H1 (cell line): ENCODE data around the gene FAAP100. TPM values are rescaled to one million over a fixed set of nuclear protein-coding genes. Genes with fewer than 3 reads are reported as not detected.

Source experiments
- CTCF ChIA-PET: fragments of 300-600 bp; sonication (Branson Sonifier 250); formaldehyde crosslinking; loops from one replicate; lab custom pipeline; 2021; ENCODE audit not compliant: partially characterized antibody; lab: Charles Lee
- POLR2A ChIA-PET: fragments of 300-600 bp; sonication (Branson Sonifier 250); formaldehyde crosslinking; loops from one replicate; lab custom pipeline; 2021; ENCODE audit warnings: inconsistent platforms; ENCODE audit not compliant: partially characterized antibody; lab: Charles Lee
- DNase-seq, 2 experiments: peaks; one replicate each; pipeline versions ENCODE4 v3.0.0 to v3.0.0-alpha.2; 2010 to 2022; ENCODE audit warnings: low spot score in 2 of 2, low read depth in 1 of 2, mixed read lengths in 1 of 2
- FAIRE-seq: peaks from 2 replicates; lab custom pipeline; 2011; peaks lifted over from hg19 to GRCh38; lab: Jason Lieb, UNC
- H2AFZ ChIP-seq: 2 replicates; pipeline ENCODE4 v1.8.1; 2012; ENCODE audit warnings: low read length, inconsistent platforms
- H2AK5ac ChIP-seq: 2 replicates; pipeline ENCODE4 v1.6.1; 2013; ENCODE audit warnings: low read depth, low read length
- H2BK120ac ChIP-seq: replicated peaks from 2 replicates; pipeline ENCODE3; 2013; ENCODE audit warnings: low read depth, low read length, inconsistent platforms
- H2BK12ac ChIP-seq: 2 replicates; pipeline ENCODE4 v1.6.1; 2013; ENCODE audit warnings: low read depth, low read length
- H2BK15ac ChIP-seq: 2 replicates; pipeline ENCODE4 v1.6.1; 2013; ENCODE audit warnings: low read length
- H2BK20ac ChIP-seq: 2 replicates; pipeline ENCODE4 v1.6.1; 2013; ENCODE audit warnings: low read length
- H2BK5ac ChIP-seq: 2 replicates; pipeline ENCODE4 v1.6.1; 2013; ENCODE audit warnings: low read depth, low read length
- H3K14ac ChIP-seq: 2 replicates; pipeline ENCODE4 v1.6.1; 2013; ENCODE audit warnings: inconsistent platforms; ENCODE audit not compliant: insufficient read length
- H3K18ac ChIP-seq: 2 replicates; pipeline ENCODE4 v1.6.1; 2013; ENCODE audit warnings: low read length; ENCODE audit errors: extremely low read depth
- H3K23ac ChIP-seq: 2 replicates; pipeline ENCODE4 v1.6.1; 2013; ENCODE audit warnings: inconsistent platforms; ENCODE audit not compliant: insufficient read length
- H3K23me2 ChIP-seq: 2 replicates; pipeline ENCODE4 v1.6.1; 2013; ENCODE audit warnings: low read depth, low read length
- H3K27ac ChIP-seq: 2 replicates; pipeline ENCODE4 v1.6.1; 2011; ENCODE audit warnings: low read depth, low read length, inconsistent platforms
- H3K27me3 ChIP-seq, 4 experiments: replicated peaks in 1 of 4; 1 replicate in 1 of 4; 2 replicates in 3 of 4; pipeline versions ENCODE4 v1.6.1 to v1.8.1; 2011 to 2013; ENCODE audit warnings: low read length in 3 of 4, mild to moderate bottlenecking in 3 of 4, inconsistent platforms in 2 of 4, mixed read lengths in 2 of 4, moderate library complexity in 1 of 4; ENCODE audit not compliant: control insufficient read depth in 3 of 4, insufficient read depth in 3 of 4; ENCODE audit errors: extremely low read depth in 1 of 4
- H3K36me3 ChIP-seq, 4 experiments: 2 replicates each; pipeline versions ENCODE4 v1.6.1 to v1.8.1; 2011 to 2013; ENCODE audit warnings: mild to moderate bottlenecking in 4 of 4, low read length in 3 of 4, moderate library complexity in 2 of 4, control low read depth in 1 of 4, inconsistent platforms in 1 of 4; ENCODE audit not compliant: insufficient read depth in 4 of 4, control insufficient read depth in 2 of 4
- H3K4ac ChIP-seq: replicated peaks from 2 replicates; pipeline ENCODE3; 2013; ENCODE audit warnings: low read length, low read depth, mixed read lengths, inconsistent platforms; ENCODE audit not compliant: insufficient read length
- H3K4me1 ChIP-seq, 4 experiments: replicated peaks in 1 of 4; 1 replicate in 1 of 4; 2 replicates in 3 of 4; pipeline versions ENCODE4 v1.6.1 to v1.8.1; 2011 to 2013; ENCODE audit warnings: low read length in 3 of 4, inconsistent platforms in 2 of 4, mixed read lengths in 1 of 4; ENCODE audit not compliant: insufficient read depth in 4 of 4, control insufficient read depth in 3 of 4
- H3K4me2 ChIP-seq, 2 experiments: 2 replicates each; pipeline versions ENCODE4 v1.6.1 to v1.8.1; 2011 to 2013; ENCODE audit warnings: low read depth in 2 of 2, low read length in 2 of 2, control low read depth in 1 of 2, inconsistent platforms in 1 of 2, mild to moderate bottlenecking in 1 of 2; ENCODE audit not compliant: insufficient read depth in 1 of 2
- H3K4me3 ChIP-seq, 4 experiments: fragments of 200-600, 300-600 bp in 1 of 4; sonication (generic), shearing (Covaris generic), sonication (Bioruptor Twin) in 1 of 4; 2 replicates each; pipeline versions ENCODE4 v1.5.1 to v1.8.1; 2011 to 2016; ENCODE audit warnings: low read length in 4 of 4, low read depth in 3 of 4, control low read depth in 2 of 4, inconsistent platforms in 2 of 4, mild to moderate bottlenecking in 2 of 4, mixed read lengths in 1 of 4, moderate library complexity in 1 of 4; ENCODE audit not compliant: insufficient read depth in 2 of 4; ENCODE audit errors: extremely low read depth in 1 of 4
- H3K56ac ChIP-seq: replicated peaks from 2 replicates; pipeline ENCODE3; 2013; ENCODE audit warnings: low read depth, mild to moderate bottlenecking, mixed read lengths, low read length, inconsistent platforms; ENCODE audit not compliant: insufficient read length
- H3K79me1 ChIP-seq: 2 replicates; pipeline ENCODE4 v1.6.1; 2013; ENCODE audit warnings: low read depth, low read length, control low read depth
- H3K79me2 ChIP-seq, 2 experiments: 2 replicates each; pipeline versions ENCODE4 v1.6.1 to v1.8.1; 2012 to 2013; ENCODE audit warnings: low read length in 2 of 2, mild to moderate bottlenecking in 2 of 2, inconsistent platforms in 1 of 2; ENCODE audit not compliant: insufficient read depth in 2 of 2, control insufficient read depth in 1 of 2
- H3K9ac ChIP-seq, 4 experiments: replicated peaks in 1 of 4; 1 replicate in 1 of 4; 2 replicates in 3 of 4; pipeline versions ENCODE4 v1.6.1 to v1.8.1; 2011 to 2013; ENCODE audit warnings: low read depth in 3 of 4, low read length in 3 of 4, control low read depth in 2 of 4, mild to moderate bottlenecking in 2 of 4, moderate library complexity in 2 of 4, inconsistent platforms in 1 of 4; ENCODE audit errors: extremely low read depth in 1 of 4
- H3K9me3 ChIP-seq, 2 experiments: 2 replicates each; pipeline versions ENCODE4 v1.6.1 to v1.8.1; 2012 to 2013; ENCODE audit warnings: mild to moderate bottlenecking in 2 of 2, moderate library complexity in 2 of 2, control low read depth in 1 of 2, inconsistent platforms in 1 of 2, low read depth in 1 of 2, low read length in 1 of 2, mixed read lengths in 1 of 2; ENCODE audit not compliant: insufficient read depth in 2 of 2
- H4K20me1 ChIP-seq, 2 experiments: replicated peaks in 1 of 2; 2 replicates each; pipeline versions ENCODE3 to v1.8.1; 2011 to 2013; ENCODE audit warnings: inconsistent platforms in 2 of 2, low read length in 2 of 2, mild to moderate bottlenecking in 1 of 2; ENCODE audit not compliant: insufficient read depth in 2 of 2, control insufficient read depth in 1 of 2
- H4K5ac ChIP-seq: 2 replicates; pipeline ENCODE4 v1.6.1; 2013; ENCODE audit warnings: low read length, low read depth, mixed read lengths, inconsistent platforms; ENCODE audit not compliant: insufficient read length
- H4K8ac ChIP-seq: 2 replicates; pipeline ENCODE4 v1.8.0; 2013; ENCODE audit warnings: mild to moderate bottlenecking, moderate library complexity, low read length, inconsistent platforms; ENCODE audit not compliant: insufficient read depth; ENCODE audit errors: extremely low read depth
- H4K91ac ChIP-seq: replicated peaks from 2 replicates; pipeline ENCODE3; 2013; ENCODE audit warnings: low read length, mixed read lengths, inconsistent platforms; ENCODE audit not compliant: insufficient read length
- POLR2AphosphoS5 ChIP-seq: IDR thresholded peaks from 2 replicates; pipeline ENCODE4 v1.6.1; 2011; ENCODE audit warnings: low read depth, low read length
- SIRT6 ChIP-seq: IDR thresholded peaks from one replicate; pipeline ENCODE4 v1.7.1; 2012; ENCODE audit warnings: low read length, inconsistent platforms
- SP4 ChIP-seq: IDR thresholded peaks from 2 replicates; pipeline ENCODE4 v1.6.1; 2012; ENCODE audit warnings: low read length, inconsistent platforms
- TBP ChIP-seq: IDR thresholded peaks from 2 replicates; pipeline ENCODE4 v1.6.1; 2011; ENCODE audit warnings: low read depth, low read length, improper control_type of control experiment
- WGBS, 2 experiments: shearing (Covaris generic) in 1 of 2; methylation state at CpG; one replicate each; pipeline versions ENCODE4 v1.1.6 to v1.1.7; 2013 to 2015; ENCODE audit warnings: low lambda C conversion rate in 2 of 2, mixed read lengths in 2 of 2, inconsistent platforms in 1 of 2, low coverage in 1 of 2, missing lambda C conversion rate in 1 of 2; ENCODE audit not compliant: insufficient replicate concordance in 2 of 2, insufficient coverage in 1 of 2, insufficient read length in 1 of 2; ENCODE audit errors: extremely low coverage in 1 of 2, missing lambda C conversion rate in 1 of 2; 5-methylcytosine and 5-hydroxymethylcytosine counted together
- polyA plus RNA-seq, 7 experiments: library from polyadenylated mRNA; depleted of rRNA in 3 of 7; stranded (reverse) in 5 of 7; unstranded in 2 of 7; fragments of >200 nt in 5 of 7; fragments of 200-250 nt in 2 of 7; gene quantifications; 1 replicate in 5 of 7; 2 replicates in 1 of 7; 4 replicates in 1 of 7; pipeline versions ENCODE4 v1.2.1 to v1.2.3, GENCODE V29; 2011 to 2013; ENCODE audit warnings: missing spikeins in 2 of 7, mixed read lengths in 2 of 7
- total RNA-seq: library from RNA; stranded (reverse); fragmentation: NEBNext Ultra II Directional; extraction: Animal tissue kit (Norgen Biotek cat#: 25700); gene quantifications from 2 replicates; pipeline ENCODE4 v1.2.1, GENCODE V29; 2021

Gene FAAP100
- total and polyA plus RNA-seq, 2 of the 8 experiments (the other 6 are each of a cell fraction or from before 2014, with no cell fraction given) = 23.2 to 41.8 TPM

DNA sequence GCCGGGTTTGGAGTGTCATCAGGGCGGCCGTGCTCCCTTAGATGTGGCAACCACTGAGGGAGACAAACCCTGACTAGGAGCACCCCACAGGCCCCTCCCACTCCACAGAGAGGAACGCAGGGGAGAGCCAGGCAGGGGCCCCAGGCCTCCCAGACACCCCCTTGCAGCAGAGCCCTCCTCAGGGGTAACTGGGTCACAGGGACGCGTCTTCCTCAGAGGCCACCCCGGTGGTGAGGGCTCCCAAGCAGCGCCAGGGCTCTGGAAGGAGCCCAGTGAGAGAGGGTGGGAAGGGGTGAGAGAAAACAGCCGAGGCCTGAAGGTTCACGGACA, 12.6 kb downstream of the FAAP100 start:
- Histone ChIP-seq H3K36me3 (peaks cover 2 to 13% (median 8%) of the 10 kb centered on the region in 4 experiments; a peak in 6 of 8 replicates), H4K8ac (peak overlapping the region; percentile 68; the same call in 1 of the 2 replicates), H2BK15ac (no peak overlapping the region), H4K20me1 (peaks cover 2 to 9% of the 10 kb centered on the region in 2 experiments), H3K9me3 (no peaks in the 10 kb centered on the region; a peak in 1 of 4 replicates), H2AFZ (no peak overlapping the region), H3K79me1 (peaks cover 3% of the 10 kb centered on the region; the same call in 1 of the 2 replicates), H3K23ac (no peak overlapping the region), H4K91ac (no peak overlapping the region), H3K4me2 (no peak overlapping the region), H3K27me3 (peaks cover 8 to 15% (median 12%) of the 10 kb centered on the region in 4 experiments; a peak in 6 of 7 replicates), H3K18ac (no peak overlapping the region), H3K4me1 (peaks cover 0 to 11% (median 5%) of the 10 kb centered on the region in 4 experiments; a peak in 5 of 7 replicates), H4K5ac (no peak overlapping the region), H3K56ac (no peak overlapping the region), H2BK120ac (no peak overlapping the region), H3K4ac (no peak overlapping the region), H3K23me2 (peaks cover 9% of the 10 kb centered on the region; the same call in 1 of the 2 replicates), H2BK5ac (no peak overlapping the region), H3K27ac (no peak overlapping the region), H2BK12ac (no peak overlapping the region), H2BK20ac (no peak overlapping the region)
- no peak for FAIRE-seq
- DNase-seq = no peak
- CTCF ChIA-PET = interaction anchor here (0.7 to 3.4 kb wide), 4 partner anchors 16 to 134 kb away, joined by 4 to 33 read pairs (median 6); no protein-coding TSS in a partner anchor
- WGBS, 2 experiments = 97% methylated on average over 8 of the region's 10 CpGs; no CpG with 5 or more reads in 1 of the 2 experiments
- TF ChIP-seq SIRT6 (no peak), POLR2AphosphoS5 (no peak), TBP (no peak), SP4 (no peak)
- TF ChIP-seq, all 59 proteins: peak for 0
- no peak overlapping the region for H3K9ac ChIP-seq
- H3K79me2 ChIP-seq = no peaks in the 10 kb centered on the region
- no peak overlapping the region for H3K4me3 ChIP-seq
- no peak overlapping the region for H3K14ac ChIP-seq
- H2AK5ac ChIP-seq = no peak overlapping the region
- POLR2A ChIA-PET = interaction anchor here (0.7 to 5.9 kb wide), 7 partner anchors 8 to 281 kb away, joined by 3 to 125 read pairs (median 7); partner anchors contain the start of genes ACTG1, FAAP100 and FSCN2
